NCI-H510A (cell line): ENCODE measurements around the gene CYGB.

Experiments used
- DNase-seq: peaks from one replicate; lab custom pipeline; 2025; lab: John Stamatoyannopoulos, UW

The CYGB gene

DNA sequence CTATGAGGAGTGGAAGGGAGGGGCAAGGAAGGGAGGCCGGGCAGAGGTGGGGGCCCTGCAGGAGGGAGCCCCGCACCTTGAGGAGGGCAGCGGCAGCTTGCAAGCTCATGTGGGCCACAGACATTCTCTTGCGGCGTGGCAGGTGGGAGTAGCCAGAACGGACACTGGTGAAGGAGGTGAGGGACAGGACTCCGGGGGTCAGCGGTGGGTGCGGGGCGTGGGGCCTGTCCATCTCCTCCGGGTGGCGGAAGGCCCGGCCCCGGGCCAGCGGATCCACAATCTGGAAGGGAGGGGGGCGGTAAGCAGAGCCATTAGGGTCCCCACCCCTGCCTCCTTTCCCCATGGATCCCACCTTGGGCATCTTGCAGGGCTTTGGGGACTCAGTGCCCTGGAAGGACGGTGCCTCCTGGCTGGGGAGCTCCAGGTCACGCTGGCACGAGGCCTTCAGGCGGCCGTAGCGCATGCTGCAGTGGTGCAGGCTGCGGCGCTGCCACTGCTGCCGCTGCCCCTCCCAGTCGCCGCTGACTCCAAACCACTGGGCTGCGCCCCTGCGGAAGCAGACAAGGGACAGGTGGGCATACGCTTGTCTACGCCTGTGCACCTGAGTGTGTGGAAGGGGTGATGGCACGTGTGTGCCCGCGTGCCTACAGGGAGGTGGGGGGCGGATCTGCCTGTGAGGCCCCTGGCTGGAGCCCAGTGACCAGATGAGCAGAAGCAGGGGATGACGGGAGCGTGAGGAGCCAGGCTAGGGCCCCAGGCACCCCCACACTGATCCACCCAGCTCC lies 58.6 kb downstream of the CYGB start:
- no peak for DNase-seq

DNA sequence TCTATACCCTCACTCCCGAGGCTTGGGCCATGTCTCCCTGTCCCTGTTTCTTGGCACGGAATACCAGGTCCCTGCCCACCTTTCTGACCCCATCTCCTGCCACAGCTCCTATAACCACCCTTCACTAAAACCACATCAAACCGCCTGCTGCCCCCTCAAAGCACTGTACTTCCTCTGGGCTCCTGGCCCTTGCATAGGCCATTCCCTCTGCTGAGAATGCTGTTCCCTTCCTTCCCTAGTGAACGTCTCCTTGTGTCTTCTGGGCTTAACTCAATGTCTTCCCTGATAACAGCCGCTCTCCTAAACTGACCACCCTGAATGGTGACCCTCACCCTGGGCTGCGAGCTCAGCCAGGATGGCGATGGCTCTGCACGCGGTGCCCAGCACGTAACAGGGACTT lies 59.4 kb downstream of the CYGB start:
- no peak for DNase-seq

GRCh38 chr17:76477576-76477975 lies 59.9 kb downstream of the CYGB start:
- DNase-seq, result no peak
